HepG2 (cell line): ENCODE results near the gene RPL34. TPM values are rescaled to one million over a fixed set of nuclear protein-coding genes. Genes with fewer than 3 reads are reported as not detected.
A peak's percentile ranks its signal among the peaks of the same experiment; 100 is the strongest.

ENCODE experiments used
- CBX1 ChIP-seq: IDR thresholded peaks from one replicate; pipeline ENCODE4 v1.6.1; 2016; ENCODE audit warnings: antibody characterized with exemption, low read depth
- CHD2 ChIP-seq: IDR thresholded peaks from 2 replicates; pipeline ENCODE4 v1.6.1; 2011; ENCODE audit warnings: low read depth, low read length, improper control_type of control experiment
- ERF ChIP-seq: IDR thresholded peaks from 2 replicates; pipeline ENCODE4 v1.6.1; 2018; ENCODE audit warnings: missing biosample characterization, missing genetic modification reagents
- HCFC1 ChIP-seq: fragments of 150-350 bp; IDR thresholded peaks from 2 replicates; pipeline ENCODE4 v1.6.1; 2014; ENCODE audit warnings: low read depth, low read length
- HDAC2 ChIP-seq: sonication (generic); formaldehyde crosslinking; IDR thresholded peaks from 2 replicates; pipeline ENCODE4 v1.4.0; 2020; ENCODE audit warnings: missing genetic modification reagents
- ISL2 ChIP-seq: sonication (generic); formaldehyde crosslinking; IDR thresholded peaks from 2 replicates; pipeline ENCODE4 v1.5.0; 2020; ENCODE audit warnings: missing genetic modification reagents
- KAT7 ChIP-seq: IDR thresholded peaks from 2 replicates; pipeline ENCODE4 v1.6.1; 2018; ENCODE audit warnings: borderline replicate concordance, missing compliant biosample characterization
- MLX ChIP-seq: IDR thresholded peaks from 2 replicates; pipeline ENCODE4 v1.6.1; 2016
- NCOA1 ChIP-seq: sonication (generic); formaldehyde crosslinking; IDR thresholded peaks from 2 replicates; pipeline ENCODE4 v1.9.0; 2021; ENCODE audit warnings: missing genetic modification reagents
- PHF21A ChIP-seq: sonication (generic); formaldehyde crosslinking; IDR thresholded peaks from 2 replicates; pipeline ENCODE4 v1.5.0; 2020; ENCODE audit warnings: mild to moderate bottlenecking, missing genetic modification reagents
- REST ChIP-seq, 2 experiments: IDR thresholded peaks; 2 replicates each; pipeline ENCODE4 v1.6.1; 2011 to 2012; ENCODE audit warnings: low read length in 2 of 2, borderline replicate concordance in 1 of 2, low read depth in 1 of 2, mild to moderate bottlenecking in 1 of 2, moderate library complexity in 1 of 2
- SMAD3 ChIP-seq: sonication (generic); formaldehyde crosslinking; IDR thresholded peaks from 2 replicates; pipeline ENCODE4 v1.4.0; 2020; ENCODE audit warnings: missing genetic modification reagents
- ZBTB39 ChIP-seq: sonication (generic); formaldehyde crosslinking; IDR thresholded peaks from 2 replicates; pipeline ENCODE4 v1.5.0; 2020; ENCODE audit warnings: missing genetic modification reagents
- ZFP37 ChIP-seq: sonication (generic); formaldehyde crosslinking; IDR thresholded peaks from 2 replicates; pipeline ENCODE4 v1.4.0; 2020; ENCODE audit warnings: missing genetic modification reagents, borderline replicate concordance
- ZFP62 ChIP-seq: sonication (generic); formaldehyde crosslinking; IDR thresholded peaks from 2 replicates; pipeline ENCODE4 v1.4.0; 2020; ENCODE audit warnings: missing genetic modification reagents
- ZFY ChIP-seq: sonication (generic); formaldehyde crosslinking; IDR thresholded peaks from 2 replicates; pipeline ENCODE4 v1.4.0; 2020; ENCODE audit warnings: missing genetic modification reagents
- ZNF280D ChIP-seq: sonication (generic); formaldehyde crosslinking; IDR thresholded peaks from 2 replicates; pipeline ENCODE4 v1.5.1; 2020; ENCODE audit warnings: mild to moderate bottlenecking, missing genetic modification reagents
- ZNF557 ChIP-seq: sonication (generic); formaldehyde crosslinking; IDR thresholded peaks from 2 replicates; pipeline ENCODE4 v1.4.0; 2020; ENCODE audit warnings: missing genetic modification reagents
- ZNF615 ChIP-seq: sonication (generic); formaldehyde crosslinking; IDR thresholded peaks from 2 replicates; pipeline ENCODE4 v1.5.0; 2020; ENCODE audit warnings: mild to moderate bottlenecking, missing genetic modification reagents, borderline replicate concordance
- ZNF781 ChIP-seq: sonication (generic); formaldehyde crosslinking; IDR thresholded peaks from 2 replicates; pipeline ENCODE4 v1.5.1; 2020; ENCODE audit warnings: borderline replicate concordance, mild to moderate bottlenecking, missing genetic modification reagents; ENCODE audit errors: not compliant biosample characterization
- polyA plus RNA-seq, 8 experiments: library from polyadenylated mRNA; depleted of rRNA in 3 of 8; stranded (reverse) in 7 of 8; unstranded in 1 of 8; fragments of >200 nt; fragmentation: Illumina TruSeq in 4 of 8; extraction: Trizol in 4 of 8; gene quantifications; 2 replicates each; pipeline versions ENCODE4 v1.2.1 to v1.2.3, GENCODE V29; 2011 to 2016; ENCODE audit warnings: low read depth in 4 of 8, missing spikeins in 1 of 8, mixed read lengths in 1 of 8; ENCODE audit not compliant: insufficient read depth in 1 of 8
- total RNA-seq, 5 experiments: library from RNA; depleted of rRNA; stranded (reverse); fragments of >200 nt; fragmentation: Illumina TruSeq; extraction: Trizol; gene quantifications; 2 replicates each; pipeline ENCODE4 v1.2.3, GENCODE V29; 2016; ENCODE audit warnings: low read depth in 1 of 5

Gene RPL34
- total and polyA plus RNA-seq, 2 of the 13 experiments (the other 11 are each of a cell fraction or from before 2014, with no cell fraction given) = 2,235 to 3,985 TPM

GRCh38 chr4:108620101-108620932, at the start of gene RPL34 (continued):
- TF ChIP-seq MLX (no peak), NCOA1 (CRISPR knock-in tag) (peak; percentile 84; the same call in 1 of the 2 replicates), ZFP62 (no peak), KAT7 (CRISPR knock-in tag) (peak; percentile 27; the same call in 1 of the 2 replicates), HCFC1 (peak; percentile 80), ZNF280D (CRISPR knock-in tag) (peak; percentile 42; the same call in 1 of the 2 replicates), ZNF557 (CRISPR knock-in tag) (peak; percentile 78; the same call in 1 of the 2 replicates), ZFY (peak; percentile 51; the same call in 1 of the 2 replicates), ERF (CRISPR knock-in tag) (peak; percentile 87), SMAD3 (CRISPR knock-in tag) (peak; percentile 73), CHD2 (peak; percentile 42; the same call in 1 of the 2 replicates), ZFP37 (no peak), CBX1 (no peak), ZNF615 (peak; percentile 82; the same call in 1 of the 2 replicates), HDAC2 (CRISPR knock-in tag) (peak; percentile 73), ZNF781 (no peak), PHF21A (CRISPR knock-in tag) (no peak; the same call in 1 of the 2 replicates), REST (IDR thresholded peaks at IDR 0.05; ENCODE audit: borderline replicate concordance in 1 of 2, low read depth in 1 of 2, low read length in 2 of 2) (peak in 1 of 2 experiments; percentile 51; a peak in 1 of 4 replicates), ZBTB39 (CRISPR knock-in tag) (no peak), ISL2 (CRISPR knock-in tag) (no peak)
